Suppressor macrophage treated with lipopolysaccharide for 4 hours (primary cell): ENCODE results near the gene SLC25A34.

Experiments used
- DNase-seq: peaks from one replicate; pipeline ENCODE4 v3.0.0-alpha.2; 2020

Gene SLC25A34

DNA sequence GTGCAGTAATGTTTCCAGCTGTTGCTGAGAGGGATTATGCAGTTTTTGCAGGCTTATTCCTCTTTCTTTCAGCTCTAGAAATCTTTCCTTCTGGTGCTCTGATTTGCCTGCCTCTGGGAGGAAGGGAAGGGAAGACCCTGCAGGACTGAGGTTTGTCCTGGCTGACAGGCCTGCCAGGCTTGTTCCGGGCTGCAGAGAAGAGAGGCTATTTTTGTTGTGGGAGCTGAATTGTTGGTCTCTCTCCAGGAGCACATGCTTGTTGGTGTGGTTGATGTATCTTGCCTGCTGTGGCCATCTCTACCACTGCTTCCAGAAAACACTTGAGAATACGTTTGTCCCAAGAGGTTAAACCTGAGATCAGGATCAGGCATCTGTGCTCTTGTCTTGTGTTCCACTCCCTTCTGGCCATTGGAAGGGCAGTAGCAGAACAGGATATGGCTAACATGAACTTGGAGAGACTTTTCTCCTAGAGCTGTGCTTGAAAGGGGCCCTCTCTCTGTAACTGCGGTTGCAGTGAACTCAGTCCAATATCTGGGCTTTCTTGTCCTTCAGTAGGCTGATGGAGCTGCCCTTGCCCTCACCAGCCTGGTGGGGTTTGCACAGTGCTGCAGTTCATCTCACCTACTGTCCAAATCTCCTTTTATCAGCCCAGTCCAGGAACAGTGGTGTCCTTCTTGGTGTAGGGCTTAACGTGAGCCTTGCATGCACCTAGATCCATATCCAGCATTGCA lies 21.5 kb upstream of the SLC25A34 start:
- no peak for DNase-seq

DNA sequence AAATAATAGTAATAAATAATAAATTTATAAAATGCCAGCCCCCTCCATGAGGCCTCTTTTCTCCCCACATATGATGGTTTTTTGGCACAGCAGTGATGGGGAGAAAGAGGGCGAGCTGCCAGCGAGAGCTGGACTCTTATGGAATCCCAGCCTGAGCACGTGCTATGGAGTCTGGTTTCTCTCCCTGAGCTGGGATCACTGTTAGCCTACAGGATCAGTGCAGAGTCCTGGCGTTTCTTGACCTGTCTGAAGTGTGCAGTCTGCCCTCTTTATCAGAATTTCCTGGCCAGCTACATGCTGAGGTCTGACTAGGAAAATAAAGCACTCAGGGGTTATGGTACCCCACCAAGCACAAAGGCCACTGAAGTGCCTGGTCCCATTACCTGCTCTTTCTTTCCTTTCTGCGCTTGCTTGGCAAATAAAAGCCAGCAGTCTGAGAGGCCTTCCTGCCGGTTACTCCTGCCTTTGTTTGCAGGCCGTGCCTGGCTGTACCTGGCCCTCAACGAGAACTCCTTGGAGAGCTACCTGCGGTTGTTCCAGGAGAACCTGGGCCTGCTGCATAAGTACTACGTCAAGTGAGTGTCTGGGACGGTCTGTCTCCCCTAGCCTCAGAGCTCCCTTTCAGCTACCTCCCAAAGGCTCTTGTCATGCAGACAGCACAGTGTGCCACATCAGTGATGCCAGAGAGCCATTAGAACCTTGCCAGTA lies 18.5 kb upstream of the SLC25A34 start:
- no peak for DNase-seq

DNA sequence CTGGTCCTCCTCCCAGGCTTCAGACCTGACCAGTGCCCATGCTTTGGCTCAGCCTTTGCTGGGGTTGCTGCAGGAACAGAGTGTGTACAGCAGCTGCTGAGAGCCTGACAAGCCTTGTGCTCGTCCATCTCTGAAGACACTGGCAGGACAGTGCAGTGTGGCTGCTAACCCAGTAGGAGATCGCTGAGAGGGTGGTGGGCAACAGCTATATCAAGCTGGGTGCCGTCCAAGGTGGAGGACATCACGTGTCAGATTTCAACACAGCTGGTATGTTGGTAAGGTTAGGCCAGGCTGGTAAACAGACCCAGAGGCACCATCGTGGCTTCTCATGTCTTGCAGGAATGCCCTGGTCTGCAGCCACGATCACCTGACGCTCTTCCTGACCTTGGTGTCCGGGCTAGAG lies 17.9 kb upstream of the SLC25A34 start:
- no peak for DNase-seq

- DNase-seq, result no peak
Observed at GRCh38 chr1:15719381-15720120, 16.5 kb upstream of the SLC25A34 start.

DNA sequence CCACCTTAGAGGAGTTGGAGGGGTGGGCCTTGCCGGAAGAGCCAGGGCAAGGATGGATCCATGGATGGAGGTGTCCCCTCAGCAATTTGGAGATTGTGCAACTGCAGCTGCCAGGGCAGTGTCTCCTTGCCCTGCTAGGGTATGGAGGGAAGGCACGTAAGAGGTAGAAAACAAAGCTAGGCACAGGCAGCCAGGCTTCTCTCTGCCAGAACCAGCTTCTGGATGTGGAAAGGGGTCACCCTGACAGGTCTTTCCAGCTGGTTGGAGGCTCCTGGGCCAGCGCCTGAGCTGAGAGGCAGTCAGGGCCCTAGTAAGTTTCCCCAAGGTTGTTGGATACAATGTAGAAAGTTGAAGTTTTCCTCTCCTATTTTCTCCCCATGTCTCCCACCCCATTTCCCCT lies 15.2 kb upstream of the SLC25A34 start:
- DNase-seq, result no peak

DNA sequence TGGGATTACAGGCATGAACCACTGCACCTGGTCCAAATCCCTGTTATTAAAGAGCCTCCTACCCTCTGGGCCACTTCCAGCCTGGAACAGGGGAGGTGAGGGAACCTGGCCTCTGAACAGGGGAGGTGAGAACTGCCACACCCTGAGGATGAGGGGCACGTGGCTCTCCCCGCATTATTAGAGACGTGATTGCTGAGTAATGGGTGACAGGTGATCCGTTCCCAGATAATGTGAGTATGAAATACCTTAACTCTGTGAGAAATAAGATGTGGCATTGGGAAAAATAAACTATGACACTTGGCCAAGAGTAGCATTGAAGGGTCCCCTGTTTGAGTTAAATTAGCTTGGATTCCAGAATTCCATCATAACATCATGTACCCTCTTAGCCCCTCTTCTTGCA lies 13.6 kb upstream of the SLC25A34 start:
- DNase-seq, result no peak

- DNase-seq, result no peak
Observed at GRCh38 chr1:15722836-15723532, 13.1 kb upstream of the SLC25A34 start.

GRCh38 chr1:15723631-15724246 lies 12.3 kb upstream of the SLC25A34 start:
- DNase-seq, result no peak

GRCh38 chr1:15724949-15725880 lies 10.8 kb upstream of the SLC25A34 start:
- DNase-seq, result no peak

DNA sequence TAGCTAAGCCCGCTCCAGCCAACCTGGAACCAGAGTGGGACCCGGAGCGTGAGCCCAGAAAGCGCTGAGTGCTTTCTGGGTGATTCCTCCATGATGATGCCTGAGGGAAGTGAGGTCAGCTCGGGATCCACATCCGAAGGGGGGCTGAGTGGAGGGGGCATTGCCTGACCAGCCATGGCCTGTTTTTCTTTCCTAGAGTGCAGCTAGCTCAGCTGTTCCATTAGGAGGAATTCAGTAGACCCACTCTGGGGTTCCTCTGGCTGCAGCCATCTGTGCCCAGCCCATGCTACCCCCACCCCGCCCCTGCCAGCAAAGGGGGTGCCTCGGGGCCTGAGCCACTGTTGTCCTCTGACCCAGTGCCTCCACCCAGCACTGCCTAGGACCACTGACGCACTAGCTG lies 9.6 kb upstream of the SLC25A34 start:
- DNase-seq, result no peak

GRCh38 chr1:15727021-15727420 lies 9.0 kb upstream of the SLC25A34 start:
- DNase-seq, result no peak

DNA sequence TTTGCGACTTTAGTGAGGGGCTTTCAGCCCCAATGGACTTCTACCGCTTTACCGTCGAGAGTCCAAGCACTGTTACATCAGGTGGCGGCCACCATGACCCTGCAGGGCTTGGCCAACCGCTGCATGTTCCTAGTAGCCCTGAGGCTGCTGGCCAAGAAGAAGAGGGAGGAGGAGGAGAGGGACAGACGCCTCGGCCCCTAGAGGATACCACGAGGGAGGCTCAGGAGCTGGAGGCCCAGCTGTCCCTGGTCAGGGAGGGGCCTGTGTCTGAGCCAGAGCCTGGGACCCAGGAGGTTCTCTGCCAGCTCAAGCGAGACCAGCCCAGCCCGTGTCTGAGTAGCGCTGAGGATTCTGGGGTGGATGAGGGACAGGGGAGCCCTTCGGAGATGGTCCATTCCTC lies 8.6 kb upstream of the SLC25A34 start:
- DNase-seq, result no peak

GRCh38 chr1:15727866-15728534 lies 8.1 kb upstream of the SLC25A34 start:
- DNase-seq, result no peak

GRCh38 chr1:15728937-15729657 lies 7.0 kb upstream of the SLC25A34 start:
- DNase-seq, result no peak

DNA sequence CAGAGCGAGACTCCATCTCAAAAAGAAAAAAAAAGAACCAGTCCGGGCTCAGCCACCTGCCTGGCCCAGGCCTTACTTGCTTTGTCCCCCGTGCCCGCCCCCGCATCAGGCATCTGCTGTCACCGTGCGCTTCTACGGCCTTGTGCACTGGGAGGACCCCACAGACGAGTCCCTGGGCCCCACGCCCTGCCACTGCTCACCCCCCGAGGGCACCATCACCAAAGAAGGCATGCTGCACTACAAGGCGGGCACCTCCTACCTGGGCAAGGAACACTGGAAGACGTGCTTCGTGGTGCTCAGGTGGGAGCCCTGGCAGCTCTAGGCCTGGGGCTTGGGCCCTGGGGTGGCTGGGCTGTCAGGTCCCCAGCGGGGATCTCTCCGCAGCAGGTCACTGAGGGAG lies 5.6 kb upstream of the SLC25A34 start:
- no peak for DNase-seq

- no peak for DNase-seq
Observed at GRCh38 chr1:15730936-15731335, 5.1 kb upstream of the SLC25A34 start.

GRCh38 chr1:15731735-15732685 lies 4.0 kb upstream of the SLC25A34 start:
- DNase-seq, result no peak

DNA sequence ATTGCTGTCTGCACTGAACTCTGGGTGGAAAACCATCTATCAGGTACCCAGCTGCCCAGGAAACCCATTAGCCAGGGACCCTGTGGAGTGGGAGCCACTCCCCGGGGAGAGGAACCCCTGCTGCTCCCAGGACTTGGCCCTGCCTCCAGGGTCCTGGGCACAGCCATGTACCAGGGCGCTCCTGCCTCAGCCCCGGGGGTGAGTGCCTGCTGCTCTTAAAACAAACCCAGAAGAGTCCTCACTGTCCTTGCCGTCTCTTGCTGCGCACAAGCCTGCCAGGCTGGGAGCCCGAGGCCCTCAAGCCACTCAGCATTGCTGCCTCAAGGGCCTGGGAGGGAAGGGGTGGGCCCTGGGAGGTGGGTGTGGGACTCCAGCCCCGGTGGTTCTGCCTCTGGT lies 3.4 kb upstream of the SLC25A34 start:
- no peak for DNase-seq

DNA sequence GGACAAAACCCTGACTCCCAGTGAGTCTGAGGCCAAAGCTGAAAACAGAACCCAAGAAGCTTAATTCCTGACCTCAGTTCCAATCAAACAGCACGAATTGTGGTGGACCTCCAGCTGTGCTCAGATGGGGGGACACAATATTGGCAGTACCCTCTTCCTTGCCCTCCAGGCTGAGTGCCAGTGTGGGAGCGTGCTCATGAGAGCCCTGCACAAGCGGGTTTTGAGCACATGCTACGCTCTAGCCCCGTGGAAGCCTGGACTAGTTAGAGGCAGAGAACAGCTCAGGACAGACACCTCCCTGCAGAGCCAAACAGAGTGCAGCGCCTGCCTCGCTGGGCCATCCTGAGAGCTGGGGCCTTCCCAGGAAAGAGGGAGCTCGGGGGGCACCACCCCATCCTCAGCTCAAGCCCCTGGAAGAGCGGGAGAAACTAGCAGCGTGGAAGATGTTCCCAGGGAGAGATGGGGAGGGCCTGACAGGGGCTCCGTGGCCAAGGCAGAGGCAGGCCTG lies 2.8 kb upstream of the SLC25A34 start:
- DNase-seq, result no peak
